Measurements from ENCODE around the gene SYP.
A peak's percentile ranks its signal among the peaks of the same experiment; 100 is the strongest.
"Not testable (repeated sequence)": the region's sequence is repeated elsewhere in the genome, so short reads cannot be mapped to it uniquely, and the experiment has no call there.

Gene SYP

GRCh38 chrX:49171752-49172279 is 28.2 kb downstream of the SYP start, which contains the start of gene PLP2:
TSS of gene PLP2 (plus strand) at chrX:49171898. CDS start at chrX:49172001, 103 bp downstream.
- DNase-seq (ENCODE audit: low read depth in 2 of 3, low spot score in 1 of 3): peak in 2 of 3 donors; percentile 62 to 64

- DNase-seq (ENCODE audit: low read depth in 2 of 3, low spot score in 1 of 3): no peak
Measured at GRCh38 chrX:49167740-49168108, 32.3 kb downstream of the SYP start.

GRCh38 chrX:49166914-49167739 is 32.9 kb downstream of the SYP start:
- peak in 1 of 3 donors; percentile 47 for DNase-seq (ENCODE audit: low read depth in 2 of 3, low spot score in 1 of 3)

GRCh38 chrX:49165901-49166881 is 33.8 kb downstream of the SYP start:
- DNase-seq (ENCODE audit: low read depth in 2 of 3, low spot score in 1 of 3): peak; percentile 51 to 68 (median 58)

GRCh38 chrX:49164589-49165360 is 35.2 kb downstream of the SYP start:
- DNase-seq (ENCODE audit: low read depth in 2 of 3, low spot score in 1 of 3): no peak

- DNase-seq (ENCODE audit: low read depth in 2 of 3, low spot score in 1 of 3): peak; percentile 55 to 69 (median 67)
Measured at GRCh38 chrX:49163555-49164419, 36.2 kb downstream of the SYP start.

- no peak for DNase-seq (ENCODE audit: low read depth in 2 of 3, low spot score in 1 of 3)
Measured at GRCh38 chrX:49162620-49163019, 37.4 kb downstream of the SYP start, which contains the start of gene MAGIX. TSS of gene MAGIX (plus strand) at chrX:49162758. CDS start at chrX:49162890, 132 bp downstream.

GRCh38 chrX:49161632-49162031 is 38.4 kb downstream of the SYP start:
- no peak for DNase-seq (ENCODE audit: low read depth in 2 of 3, low spot score in 1 of 3)

GRCh38 chrX:49160908-49161307 is 39.1 kb downstream of the SYP start:
- no peak for DNase-seq (ENCODE audit: low read depth in 2 of 3, low spot score in 1 of 3)

GRCh38 chrX:49157194-49157593 is 42.8 kb downstream of the SYP start:
- DNase-seq (ENCODE audit: low read depth in 2 of 3, low spot score in 1 of 3): no peak

- peak; percentile 66 to 75 (median 73) for DNase-seq (ENCODE audit: low read depth in 2 of 3, low spot score in 1 of 3)
Measured at GRCh38 chrX:49155900-49156837, 43.8 kb downstream of the SYP start.

- DNase-seq (ENCODE audit: low read depth in 2 of 3, low spot score in 1 of 3): peak in 1 of 3 donors; percentile 24
Measured at GRCh38 chrX:49155243-49155899, 44.6 kb downstream of the SYP start.

GRCh38 chrX:49153467-49153866 is 46.5 kb downstream of the SYP start:
- no peak for DNase-seq (ENCODE audit: low read depth in 2 of 3, low spot score in 1 of 3)

- DNase-seq (ENCODE audit: low read depth in 2 of 3, low spot score in 1 of 3): not testable (repeated sequence)
Measured at GRCh38 chrX:49149291-49149690, 50.7 kb downstream of the SYP start.

- not testable (repeated sequence) for DNase-seq (ENCODE audit: low read depth in 2 of 3, low spot score in 1 of 3)
Measured at GRCh38 chrX:49148390-49149100, 51.4 kb downstream of the SYP start.

- DNase-seq (ENCODE audit: low read depth in 2 of 3, low spot score in 1 of 3): no peak
Measured at GRCh38 chrX:49147936-49148335, 52.1 kb downstream of the SYP start.

- DNase-seq (ENCODE audit: low read depth in 2 of 3, low spot score in 1 of 3): no peak
Measured at GRCh38 chrX:49147282-49147681, 52.7 kb downstream of the SYP start.
